ENCODE measurements around the gene USHBP1. TPM values are rescaled to one million over a fixed set of nuclear protein-coding genes. Genes with fewer than 3 reads are reported as not detected.

Gene USHBP1
- total and polyA plus RNA-seq, 7 experiments from 2014 or later = 0.22 to 1.2 (median 0.49) TPM; not detected in 1

DNA sequence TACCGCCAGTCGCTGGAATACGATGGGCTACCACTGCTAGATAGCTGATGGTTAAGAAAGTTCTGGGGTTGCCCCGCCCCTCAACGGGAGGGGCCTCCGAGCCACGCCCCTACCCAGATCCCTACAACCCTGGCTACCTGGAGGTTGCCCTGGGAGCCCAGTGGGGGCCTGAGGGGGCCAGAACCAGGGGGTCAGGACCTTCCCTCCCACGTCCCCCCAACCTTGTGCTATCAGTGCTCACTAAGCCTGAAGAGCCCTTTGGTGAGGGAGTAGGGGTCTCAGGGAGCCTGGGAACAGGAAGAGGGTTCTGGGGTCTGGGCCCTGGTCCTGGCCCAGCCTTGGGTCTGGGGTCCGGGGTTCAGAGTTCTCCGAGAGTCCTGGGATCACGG lies 29.6 kb downstream of the USHBP1 start:
- Mint-ChIP-seq H3K27ac (peak overlapping the region in 4 of 9 donors; percentile 12 to 77 (median 58)), H3K9me3 (no peaks in the 10 kb centered on the region), H3K4me3 (peak overlapping the region; percentile 67 to 88 (median 82)), H3K36me3 (peaks cover 0 to 3% (median 0%) of the 10 kb centered on the region in 5 donors), H3K4me1 (peaks cover 4 to 22% (median 13%) of the 10 kb centered on the region in 7 donors), H3K27me3 (no peaks in the 10 kb centered on the region)
- ChIA-PET POLR2A (interaction anchor here (0.7 to 4.2 kb wide), 12 partner anchors 9 to 670 kb away, joined by 3 to 37 read pairs (median 6); partner anchors contain the start of genes BABAM1, OCEL1, USE1 and USHBP1), CTCF (interaction anchor here (0.8 to 2.2 kb wide), 6 partner anchors 9 to 186 kb away, joined by 3 to 13 read pairs (median 5); partner anchors contain the start of genes OCEL1 and USE1)
- Histone ChIP-seq H3K27me3 (ENCODE audit: control insufficient read depth in 2 of 2, insufficient read depth in 2 of 2, low read length in 2 of 2) (no peaks in the 10 kb centered on the region), H3K4me1 (ENCODE audit: control insufficient read depth in 2 of 2, insufficient read depth in 2 of 2, low read length in 2 of 2) (peaks cover 0 to 11% of the 10 kb centered on the region in 2 donors), H3K9me3 (ENCODE audit: control insufficient read depth in 2 of 3, low read length in 3 of 3) (no peaks in the 10 kb centered on the region), H3K4me3 (ENCODE audit: low read length) (peak overlapping the region; percentile 74), H3K27ac (ENCODE audit: low read depth, low read length) (peak overlapping the region; percentile 64), H3K36me3 (ENCODE audit: control insufficient read depth in 2 of 3, insufficient read depth in 3 of 3, low read length in 3 of 3) (peaks cover 0 to 8% (median 3%) of the 10 kb centered on the region in 3 experiments)
- intact Hi-C loops (cut with micrococcal nuclease) = loop anchor here (1.0 to 2.0 kb wide), 12 partner anchors 9 to 168 kb away; partner anchors contain the start of genes OCEL1 (in 2 of the 2), USE1 (in 2 of the 2), BABAM1 (in 1 of the 2) and HAUS8 (in 1 of the 2)
- DNase-seq = peak; percentile 32 to 76 (median 45)
- peak; percentile 74 for ATAC-seq

DNA sequence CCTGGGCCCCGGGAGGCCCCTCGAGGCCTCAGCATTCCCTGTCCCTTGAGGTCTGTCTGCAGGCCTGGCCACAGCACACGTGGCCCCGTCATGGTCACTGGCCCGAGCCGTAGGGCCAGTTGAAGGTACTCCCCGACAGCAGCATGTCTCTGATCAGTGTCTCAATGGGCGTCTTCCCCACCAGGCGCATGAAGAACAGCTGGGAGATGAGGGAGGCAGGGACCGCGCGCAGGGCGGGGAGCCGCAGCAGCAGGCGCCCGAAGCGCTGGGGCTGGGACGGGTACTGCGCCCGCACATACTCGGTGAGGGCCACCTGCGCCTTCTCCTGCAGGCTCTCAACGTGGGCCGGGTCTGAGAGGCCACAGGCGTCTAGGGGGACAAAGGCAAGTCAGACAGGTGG lies 32.3 kb downstream of the USHBP1 start:
- ChIA-PET CTCF (no interaction called here), POLR2A (interaction anchor here (0.6 kb wide), 1 partner anchor 52 kb away, joined by 3 read pairs; no protein-coding TSS in a partner anchor)
- Histone ChIP-seq H3K36me3 (ENCODE audit: control insufficient read depth in 2 of 3, insufficient read depth in 3 of 3, low read length in 3 of 3) (peaks cover 0 to 12% (median 3%) of the 10 kb centered on the region in 3 experiments), H3K27ac (ENCODE audit: low read depth, low read length) (no peak overlapping the region), H3K9me3 (ENCODE audit: control insufficient read depth in 2 of 3, low read length in 3 of 3) (no peaks in the 10 kb centered on the region), H3K4me1 (ENCODE audit: control insufficient read depth in 2 of 2, insufficient read depth in 2 of 2, low read length in 2 of 2) (peaks cover 0 to 11% of the 10 kb centered on the region in 2 donors), H3K4me3 (ENCODE audit: low read length) (no peak overlapping the region), H3K27me3 (ENCODE audit: control insufficient read depth in 2 of 2, insufficient read depth in 2 of 2, low read length in 2 of 2) (no peaks in the 10 kb centered on the region)
- no peaks in the 10 kb centered on the region for H3K9me3 Mint-ChIP-seq
- DNase-seq (no peak), ATAC-seq (no peak)
- H3K4me3 Mint-ChIP-seq = peak overlapping the region in 1 of 10 donors; percentile 44
- peaks cover 4 to 23% (median 13%) of the 10 kb centered on the region in 7 donors for H3K4me1 Mint-ChIP-seq
- no peaks in the 10 kb centered on the region for H3K27me3 Mint-ChIP-seq
- peak overlapping the region in 1 of 9 donors; percentile 2 for H3K27ac Mint-ChIP-seq
- peaks cover 0 to 4% (median 0%) of the 10 kb centered on the region in 5 donors for H3K36me3 Mint-ChIP-seq
- intact Hi-C loops (cut with micrococcal nuclease) = no loop called here

DNA sequence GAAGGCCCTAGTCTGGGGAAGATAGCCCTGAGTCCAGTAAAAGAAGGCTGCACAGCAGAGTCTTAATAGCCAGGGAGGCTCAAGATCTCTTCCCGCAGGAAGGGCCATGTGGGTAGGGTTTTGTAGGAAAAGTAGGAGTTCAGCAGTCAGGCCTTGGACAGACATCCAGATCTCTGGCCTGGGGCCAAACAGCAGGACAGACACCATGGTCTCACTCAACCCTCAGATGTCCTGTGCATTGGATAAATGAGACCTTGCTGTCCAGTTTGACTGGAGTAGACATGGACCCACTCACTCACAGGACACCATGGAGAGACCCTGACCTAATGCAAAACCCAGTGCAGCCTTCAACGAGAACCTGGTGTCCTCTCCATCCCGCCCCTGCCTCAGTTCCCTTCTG lies 34.7 kb downstream of the USHBP1 start:
- Mint-ChIP-seq H3K4me3 (no peak overlapping the region), H3K27ac (no peak overlapping the region), H3K9me3 (no peaks in the 10 kb centered on the region), H3K27me3 (no peaks in the 10 kb centered on the region), H3K4me1 (peaks cover 9 to 24% (median 16%) of the 10 kb centered on the region in 7 donors), H3K36me3 (peaks cover 0 to 4% (median 0%) of the 10 kb centered on the region in 5 donors)
- ChIA-PET POLR2A (interaction anchor here (1.0 kb wide), 1 partner anchor 15 kb away, joined by 4 read pairs; the partner anchor contains the start of gene USE1), CTCF (interaction anchor here (0.5 kb wide), 1 partner anchor 25 kb away, joined by 3 read pairs; no protein-coding TSS in a partner anchor)
- no peaks in the 10 kb centered on the region for H3K9me3 ChIP-seq (ENCODE audit: control insufficient read depth in 2 of 3, low read length in 3 of 3)
- H3K36me3 ChIP-seq (ENCODE audit: control insufficient read depth in 2 of 3, insufficient read depth in 3 of 3, low read length in 3 of 3) = peaks cover 0 to 15% (median 3%) of the 10 kb centered on the region in 3 experiments
- intact Hi-C loops (cut with micrococcal nuclease) = loop anchor here in 1 of 2 donors (5.0 kb wide), 1 partner anchor 688 kb away; the partner anchor contains the start of gene CHERP
- H3K4me3 ChIP-seq (ENCODE audit: low read length) = no peak overlapping the region
- H3K4me1 ChIP-seq (ENCODE audit: control insufficient read depth in 2 of 2, insufficient read depth in 2 of 2, low read length in 2 of 2) = peaks cover 2 to 9% of the 10 kb centered on the region in 2 donors
- ATAC-seq = no peak
- DNase-seq = no peak
- no peak overlapping the region for H3K27ac ChIP-seq (ENCODE audit: low read depth, low read length)
- H3K27me3 ChIP-seq (ENCODE audit: control insufficient read depth in 2 of 2, insufficient read depth in 2 of 2, low read length in 2 of 2) = no peaks in the 10 kb centered on the region

DNA sequence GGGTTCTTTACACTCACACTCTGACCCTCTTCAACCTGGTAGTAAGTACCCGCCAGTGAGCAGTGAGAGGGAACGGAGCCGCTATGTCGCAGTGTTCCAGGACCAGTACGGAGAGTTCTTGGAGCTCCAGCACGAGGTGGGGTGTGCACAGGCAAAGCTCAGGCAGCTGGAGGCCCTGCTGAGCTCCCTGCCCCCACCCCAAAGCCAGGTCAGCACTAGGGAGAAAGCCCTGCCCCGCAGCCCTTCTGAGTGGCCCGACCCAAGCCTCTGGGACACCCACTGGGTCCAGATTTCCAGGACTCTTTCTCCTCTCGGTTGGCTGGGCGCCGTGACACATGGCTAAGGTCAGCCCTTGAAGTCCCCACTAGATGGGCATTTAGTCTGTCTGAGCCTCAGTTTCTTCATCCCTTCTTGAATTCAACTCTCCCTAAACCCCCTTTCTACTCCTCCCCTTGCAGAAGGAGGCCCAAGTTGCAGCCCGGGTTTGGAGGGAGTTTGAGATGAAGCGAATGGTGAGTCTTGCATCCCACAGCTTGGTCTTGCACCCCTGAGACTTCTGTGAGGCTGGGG lies 36.7 kb downstream of the USHBP1 start:
- Mint-ChIP-seq H3K4me1 (peaks cover 5 to 8% (median 6%) of the 10 kb centered on the region in 7 donors), H3K27ac (peak overlapping the region in 1 of 9 donors; percentile 81), H3K36me3 (peaks cover 0 to 4% (median 0%) of the 10 kb centered on the region in 5 donors), H3K4me3 (peak overlapping the region in 6 of 10 donors; percentile 25 to 98 (median 90)), H3K9me3 (no peaks in the 10 kb centered on the region), H3K27me3 (no peaks in the 10 kb centered on the region)
- peaks cover 0 to 15% (median 3%) of the 10 kb centered on the region in 3 experiments for H3K36me3 ChIP-seq (ENCODE audit: control insufficient read depth in 2 of 3, insufficient read depth in 3 of 3, low read length in 3 of 3)
- CTCF ChIA-PET = interaction anchor here (0.7 kb wide), 1 partner anchor 15 kb away, joined by 4 read pairs; no protein-coding TSS in a partner anchor
- POLR2A ChIA-PET = interaction anchor here (2.6 to 4.7 kb wide), 3 partner anchors 8 to 44 kb away, joined by 17 to 77 read pairs (median 37); partner anchors contain the start of gene USE1
- intact Hi-C loops (cut with micrococcal nuclease) = loop anchor here in 1 of 2 donors (5.0 kb wide), 1 partner anchor 686 kb away; the partner anchor contains the start of gene CHERP
- ATAC-seq = no peak
- no peak overlapping the region for H3K4me3 ChIP-seq (ENCODE audit: low read length)
- no peak overlapping the region for H3K27ac ChIP-seq (ENCODE audit: low read depth, low read length)
- no peaks in the 10 kb centered on the region for H3K27me3 ChIP-seq (ENCODE audit: control insufficient read depth in 2 of 2, insufficient read depth in 2 of 2, low read length in 2 of 2)
- no peak for DNase-seq
- H3K9me3 ChIP-seq (ENCODE audit: control insufficient read depth in 2 of 3, low read length in 3 of 3) = no peaks in the 10 kb centered on the region
- H3K4me1 ChIP-seq (ENCODE audit: control insufficient read depth in 2 of 2, insufficient read depth in 2 of 2, low read length in 2 of 2) = peaks cover 0 to 2% of the 10 kb centered on the region in 2 donors

DNA sequence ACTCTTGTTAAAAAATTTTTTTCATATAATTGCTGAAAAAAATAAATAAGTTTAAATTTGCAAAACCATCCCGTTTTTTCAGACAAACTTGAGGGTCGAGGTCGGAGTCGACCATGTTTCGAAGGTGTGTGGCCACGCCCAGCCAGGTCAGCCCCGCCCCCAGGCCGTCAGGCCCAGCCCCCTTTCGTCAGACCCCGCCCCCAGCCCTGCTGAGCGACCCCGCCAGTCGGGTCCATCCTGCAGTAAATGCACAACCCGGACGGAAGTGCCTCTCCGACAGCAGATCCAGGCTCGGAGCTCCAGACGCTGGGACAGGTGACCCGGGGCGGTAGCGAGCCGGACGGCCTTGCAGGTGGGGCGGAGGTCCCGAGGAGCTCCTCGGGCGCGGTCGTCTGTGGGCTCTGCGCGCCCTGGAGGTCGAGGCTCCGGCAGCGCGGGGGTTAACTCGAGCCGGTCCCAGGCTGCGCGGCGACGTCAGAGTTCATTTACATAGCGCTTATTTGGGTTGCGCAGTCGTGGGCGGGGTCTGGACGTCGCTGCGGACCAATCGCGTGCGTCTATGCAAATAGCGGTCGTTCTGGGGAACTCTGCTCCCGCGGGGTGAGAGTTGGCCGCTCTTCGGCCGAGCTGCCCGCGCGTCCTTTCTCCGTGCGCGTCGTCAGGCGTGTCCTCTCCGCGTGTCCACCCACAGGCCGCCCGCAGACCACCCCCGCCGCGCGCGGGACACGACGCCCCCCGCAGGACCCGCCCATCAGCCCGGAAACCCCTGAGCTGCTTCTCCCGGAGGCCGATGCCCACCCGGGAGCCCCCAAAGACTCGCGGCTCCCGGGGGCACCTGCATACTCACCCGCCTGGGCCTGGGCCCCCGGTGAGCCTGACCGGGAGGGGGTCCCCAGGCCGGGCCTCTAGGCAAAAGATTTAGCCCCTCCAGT lies 38.3 kb downstream of the USHBP1 start, which contains the start of gene OCEL1:
Gene OCEL1, plus strand, starts transcription at position 225 of the 932 bp plus-strand sequence. Its CDS starts 22 bp downstream, at position 247.
- CTCF ChIA-PET = interaction anchor here (1.0 to 2.0 kb wide), 4 partner anchors 9 to 34 kb away, joined by 3 to 7 read pairs (median 4); partner anchors contain the start of gene USE1

More for the DNA sequence above, 38.3 kb downstream of the USHBP1 start, which contains the start of gene OCEL1:
- Mint-ChIP-seq H3K27me3 (no peaks in the 10 kb centered on the region), H3K27ac (peak within 1 kb of the TSS; percentile 86 to 99 (median 97)), H3K4me3 (peak within 1 kb of the TSS; percentile 82 to 98 (median 94)), H3K36me3 (peaks cover 0 to 4% (median 0%) of the 10 kb centered on the region in 5 donors), H3K4me1 (peaks cover 3 to 8% (median 5%) of the 10 kb centered on the region in 7 donors), H3K9me3 (no peaks in the 10 kb centered on the region)
- Histone ChIP-seq H3K4me3 (ENCODE audit: low read length) (peak within 1 kb of the TSS; percentile 98), H3K9me3 (ENCODE audit: control insufficient read depth in 2 of 3, low read length in 3 of 3) (no peaks in the 10 kb centered on the region), H3K4me1 (ENCODE audit: control insufficient read depth in 2 of 2, insufficient read depth in 2 of 2, low read length in 2 of 2) (peaks cover 0 to 2% of the 10 kb centered on the region in 2 donors), H3K27ac (ENCODE audit: low read depth, low read length) (peak within 1 kb of the TSS; percentile 81), H3K27me3 (ENCODE audit: control insufficient read depth in 2 of 2, insufficient read depth in 2 of 2, low read length in 2 of 2) (no peaks in the 10 kb centered on the region), H3K36me3 (ENCODE audit: control insufficient read depth in 2 of 3, insufficient read depth in 3 of 3, low read length in 3 of 3) (peaks cover 0 to 11% (median 0%) of the 10 kb centered on the region in 3 experiments)
- POLR2A ChIA-PET = interaction anchor here (0.5 to 4.7 kb wide), 14 partner anchors 9 to 243 kb away, joined by 3 to 77 read pairs (median 4); partner anchors contain the start of genes USE1 and USHBP1
- peak; percentile 91 to 98 (median 97) for DNase-seq
- intact Hi-C loops (cut with micrococcal nuclease) = loop anchor here (1.0 to 5.0 kb wide), 9 partner anchors 9 to 684 kb away; partner anchors contain the start of genes BABAM1 (in 2 of the 2), HAUS8 (in 2 of the 2), MYO9B (in 2 of the 2) and USE1 (in 2 of the 2)
- peak; percentile 94 for ATAC-seq

Data from naive thymus-derived CD4-positive, alpha-beta T cell (primary cell).